Measurements from ENCODE around the gene DGKI.

GRCh38 chr7:137787301-137787976 is 59.3 kb downstream of the DGKI start:
- TF ChIP-seq CTCF (conservative IDR thresholded peaks at IDR 0.05; ENCODE audit: low read length) = no peak
- TF ChIP-seq EZH2phosphoT487 (IDR thresholded peaks at IDR 0.05; ENCODE audit: borderline replicate concordance, low read depth, low read length) = no peak
